ENCODE data around the gene PARP9.
A peak's percentile ranks its signal among the peaks of the same experiment; 100 is the strongest.

The PARP9 gene

DNA sequence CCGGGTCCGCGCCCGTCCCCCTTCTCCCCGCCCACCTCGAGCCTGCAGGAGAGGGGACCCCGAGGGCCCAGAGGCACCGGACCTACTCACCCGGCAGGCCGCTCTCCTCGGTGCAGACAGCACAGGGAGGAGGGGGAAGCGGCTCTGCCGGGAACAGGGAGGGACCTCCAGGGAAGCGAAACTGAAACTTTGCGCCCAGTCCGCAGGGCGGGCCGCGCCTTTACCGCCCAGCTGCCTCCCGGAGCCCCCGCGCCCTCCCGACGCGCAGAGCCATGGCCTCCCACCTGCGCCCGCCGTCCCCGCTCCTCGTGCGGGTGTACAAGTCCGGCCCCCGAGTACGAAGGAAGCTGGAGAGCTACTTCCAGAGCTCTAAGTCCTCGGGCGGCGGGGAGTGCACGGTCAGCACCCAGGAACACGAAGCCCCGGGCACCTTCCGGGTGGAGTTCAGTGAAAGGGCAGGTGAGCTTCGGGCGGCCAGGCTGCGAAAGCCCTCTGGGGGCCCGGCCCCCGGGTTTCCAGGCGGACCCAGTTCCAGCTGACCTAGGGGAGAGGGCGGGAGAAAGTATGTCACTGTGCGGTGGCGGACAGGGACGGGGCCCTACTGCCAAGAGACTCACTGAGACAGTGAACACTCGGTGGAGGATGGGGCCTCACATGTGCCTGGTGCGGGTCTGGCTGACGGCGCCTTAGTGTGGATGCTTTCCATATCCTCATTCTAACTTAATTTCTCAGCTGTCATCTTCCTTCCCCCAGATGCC, at the start of gene PARP9, which contains the start of gene DTX3L:
Gene PARP9 (minus strand): TSS at position 146 of the 758 bp plus-strand sequence. CDS start 4,680 bp downstream, outside the sequence.
Gene DTX3L (plus strand): TSS at position 184 of the 758 bp plus-strand sequence. CDS start 89 bp downstream, at position 273.
- peak; percentile 94 for DNase-seq

DNA sequence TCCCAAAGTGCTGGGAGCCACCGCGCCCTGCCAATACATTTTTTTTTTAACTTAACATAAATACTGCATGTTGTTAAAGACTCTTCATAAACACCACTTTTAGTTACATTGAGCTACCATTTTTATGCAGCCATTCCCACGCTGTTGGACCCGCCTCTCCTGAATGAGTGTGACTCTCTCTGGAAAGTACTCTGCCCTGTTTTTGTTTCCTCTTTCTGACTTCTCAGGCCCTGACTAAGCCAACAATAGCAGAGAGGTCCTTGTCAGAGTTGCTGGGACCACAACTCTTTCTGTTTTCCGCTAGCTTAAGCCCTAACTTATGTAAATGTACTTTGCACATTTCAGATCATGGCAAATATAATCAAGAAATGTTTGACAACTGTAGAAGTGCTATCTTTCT, 48.6 kb upstream of the PARP9 start:
- no peak for DNase-seq

DNA sequence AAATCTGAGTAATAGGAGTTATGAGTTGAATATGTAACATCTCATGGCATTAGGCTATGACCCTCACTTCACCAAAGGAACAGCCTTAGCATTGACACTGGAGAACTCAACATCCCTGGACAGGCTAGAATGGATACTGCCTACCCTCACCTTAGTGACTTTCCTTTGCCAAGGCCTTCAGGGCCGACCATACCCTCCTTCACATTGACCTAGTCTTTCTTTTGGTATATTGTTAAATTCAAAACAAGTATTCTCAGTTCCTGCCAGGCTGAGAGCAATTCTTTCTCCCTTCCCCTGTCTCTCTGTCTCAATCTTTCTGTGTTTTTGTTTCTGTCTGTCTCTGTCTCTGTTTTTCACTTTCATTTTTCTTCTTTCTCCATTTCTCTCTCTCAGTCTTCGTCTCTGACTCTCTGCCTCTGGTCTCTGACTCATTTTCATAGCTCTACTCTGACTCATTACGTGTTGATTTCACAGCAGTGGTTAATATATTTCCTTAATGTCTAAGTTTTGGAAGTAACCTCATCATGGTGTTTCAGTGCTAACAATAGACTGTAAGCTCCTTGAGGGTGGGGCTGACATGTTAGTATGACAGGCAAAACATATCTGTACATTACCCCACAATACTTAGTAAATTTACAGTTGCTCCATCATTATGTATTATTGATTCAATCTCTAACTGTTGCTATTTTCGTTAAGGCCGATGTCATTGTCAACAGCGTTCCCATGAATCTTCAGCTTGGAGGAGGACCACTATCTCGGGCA, 45.9 kb upstream of the PARP9 start:
- DNase-seq = no peak

DNA sequence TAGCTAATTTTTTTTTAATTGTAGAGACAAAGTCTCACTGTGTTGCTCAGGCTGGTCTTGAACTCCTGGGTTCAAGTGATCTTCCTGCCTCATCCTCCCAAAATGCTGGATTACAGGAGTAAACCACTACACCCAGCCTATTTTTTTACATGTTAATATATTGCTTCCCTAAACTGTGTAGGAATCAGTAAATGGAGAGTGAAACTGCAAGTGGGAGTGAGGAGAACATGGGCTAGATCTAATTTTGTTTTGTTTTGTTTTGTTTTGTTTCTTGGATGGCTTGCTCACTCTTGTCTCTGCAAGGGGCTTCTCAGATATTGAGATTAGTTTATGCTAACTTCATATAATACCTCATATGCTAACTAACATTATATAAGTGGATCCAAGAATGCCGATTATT, 44.8 kb upstream of the PARP9 start:
- no peak for DNase-seq

DNA sequence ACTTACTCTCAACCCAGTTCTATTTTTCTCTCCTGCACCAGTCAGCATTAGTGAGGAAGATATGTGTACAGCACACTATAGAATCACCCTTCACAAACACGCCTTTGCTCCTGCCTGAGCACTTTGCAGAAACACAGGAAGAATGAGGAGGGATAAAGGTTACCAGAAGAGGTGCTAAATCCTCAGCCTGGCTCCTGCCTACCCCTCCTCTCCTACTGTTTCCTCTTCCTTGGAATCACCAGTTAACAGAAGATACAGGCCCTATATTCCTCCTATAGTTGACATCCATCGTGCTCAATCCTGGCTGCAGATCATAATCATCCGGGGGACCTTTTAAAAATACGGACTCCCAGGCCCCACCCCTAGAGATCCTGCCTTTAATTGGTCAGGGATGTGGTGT, 42.2 kb upstream of the PARP9 start:
- no peak for DNase-seq

DNA sequence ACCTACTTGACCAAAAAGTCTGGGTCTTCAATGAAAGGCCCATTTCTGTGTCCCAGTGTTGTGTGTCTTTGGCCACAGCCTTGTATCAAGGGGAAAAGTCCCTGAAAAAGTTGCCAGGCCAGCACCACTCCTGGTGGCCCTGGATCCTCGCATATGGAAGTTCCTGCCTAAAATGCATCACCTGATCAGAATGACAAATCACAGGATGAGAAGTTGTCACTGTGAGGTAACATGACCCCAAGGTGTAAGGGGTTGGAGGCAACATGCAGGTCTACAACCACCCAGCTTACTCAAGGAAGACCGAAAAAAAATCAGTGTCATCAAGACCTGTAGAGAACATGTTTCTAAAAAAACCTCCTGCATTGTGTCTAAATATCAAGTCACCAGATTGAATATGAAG, 39.0 kb upstream of the PARP9 start:
- no peak for DNase-seq

DNA sequence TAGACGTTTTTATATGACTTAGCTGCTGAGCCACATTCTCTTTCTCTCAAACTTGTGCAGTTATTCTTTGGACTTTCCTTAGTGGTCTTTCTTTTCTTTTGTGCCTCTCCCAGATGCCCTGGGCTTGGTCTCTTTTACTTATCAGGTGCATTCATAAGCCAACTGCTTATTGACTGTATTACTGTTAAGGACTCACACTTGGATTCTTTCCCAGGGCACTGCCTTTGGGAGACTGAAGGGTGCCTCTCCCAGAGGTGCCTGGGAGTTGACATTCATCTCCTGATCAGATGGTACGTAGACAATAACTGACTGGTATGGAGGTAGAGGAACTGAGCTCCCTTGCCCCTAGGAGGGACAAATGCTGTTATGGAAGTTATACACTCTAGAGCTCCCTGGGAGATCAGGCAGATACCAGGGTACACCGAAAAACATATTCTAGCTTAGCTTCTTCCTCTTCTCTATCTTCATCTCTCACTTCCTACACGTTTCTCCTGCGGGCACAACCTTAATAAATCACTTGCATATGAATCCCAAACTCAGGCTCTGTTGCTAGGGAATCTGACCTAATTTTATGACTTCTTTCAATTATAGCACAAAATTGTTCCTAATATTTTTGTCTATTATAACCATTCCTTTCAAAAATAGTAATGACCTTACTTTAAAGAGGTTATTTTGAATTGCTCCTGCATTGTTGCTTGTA, 38.1 kb upstream of the PARP9 start:
- DNase-seq = no peak

DNA sequence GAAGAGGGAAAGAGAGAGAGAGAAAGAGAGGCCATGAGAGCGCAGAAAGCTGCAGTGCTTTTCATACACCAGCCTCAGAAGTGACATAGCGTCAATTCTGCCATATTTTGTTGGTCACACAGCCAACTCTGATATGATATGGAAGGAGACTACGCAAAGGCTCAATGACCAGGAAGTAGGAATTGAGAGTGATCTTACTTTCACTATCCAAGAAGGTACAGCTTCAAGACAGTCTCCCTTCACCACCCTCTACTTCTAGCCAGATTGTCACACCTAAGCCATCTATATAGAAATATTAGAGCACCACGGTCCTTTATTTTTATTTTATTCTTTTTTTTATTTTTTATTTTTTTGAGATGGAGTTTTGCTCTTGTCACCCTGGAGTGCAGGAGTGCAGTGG, 34.5 kb upstream of the PARP9 start:
- DNase-seq = no peak

DNA sequence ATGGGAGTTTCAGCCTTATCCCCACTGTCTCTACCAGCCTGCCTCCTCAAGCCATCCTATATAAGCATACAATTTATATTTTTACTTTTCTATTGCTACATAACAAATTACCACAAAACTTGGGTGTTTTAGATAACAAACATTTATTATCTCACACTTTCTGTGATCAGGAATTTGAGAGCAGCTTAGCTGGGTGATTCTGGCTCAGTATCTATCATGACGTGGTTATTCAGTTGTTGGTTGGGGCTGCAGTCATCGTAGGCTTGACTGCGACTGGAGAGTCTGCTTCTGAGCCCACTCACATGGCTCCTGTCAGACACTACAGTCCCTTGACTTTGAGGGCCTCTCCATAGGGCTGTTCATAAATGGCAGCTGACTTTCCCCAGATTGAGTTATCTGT, 34.1 kb upstream of the PARP9 start:
- DNase-seq = no peak

DNA sequence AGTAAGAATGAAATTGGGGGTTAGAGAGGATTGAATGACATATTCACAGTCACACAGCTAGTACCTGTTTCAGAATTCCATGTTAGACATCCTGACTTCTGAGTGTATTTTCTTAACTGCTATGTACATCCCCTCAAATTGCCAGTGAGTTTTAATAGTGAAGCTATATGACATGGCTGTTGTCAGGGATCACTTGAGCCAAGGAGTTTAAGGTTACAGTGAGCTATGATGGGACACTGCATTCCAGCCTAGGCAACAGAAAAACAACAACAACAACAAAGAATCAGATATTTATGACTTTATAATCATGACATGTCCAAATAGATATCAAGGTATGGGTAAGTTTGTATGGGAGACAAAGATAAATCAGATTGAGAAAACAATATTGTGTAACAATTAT, 29.9 kb upstream of the PARP9 start:
- no peak for DNase-seq

DNA sequence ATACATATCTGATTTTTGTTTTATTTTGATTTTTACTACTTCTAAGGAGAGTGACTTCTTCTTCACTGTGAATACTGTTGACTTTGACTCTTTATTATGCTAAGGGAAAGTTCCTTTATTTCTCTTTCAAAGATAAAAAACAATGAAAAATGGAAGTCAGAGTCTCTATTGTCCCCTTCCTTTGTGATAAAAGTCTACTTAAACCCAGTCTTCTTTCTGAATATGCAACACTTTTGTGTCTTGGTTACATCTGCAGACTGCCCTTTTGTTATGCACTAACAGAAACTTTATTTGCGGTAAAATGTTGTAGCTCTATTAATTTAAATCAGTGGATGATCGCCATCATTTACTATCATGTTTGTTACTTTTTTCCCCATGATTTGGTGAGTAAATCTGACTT, 26.5 kb upstream of the PARP9 start:
- no peak for DNase-seq

DNA sequence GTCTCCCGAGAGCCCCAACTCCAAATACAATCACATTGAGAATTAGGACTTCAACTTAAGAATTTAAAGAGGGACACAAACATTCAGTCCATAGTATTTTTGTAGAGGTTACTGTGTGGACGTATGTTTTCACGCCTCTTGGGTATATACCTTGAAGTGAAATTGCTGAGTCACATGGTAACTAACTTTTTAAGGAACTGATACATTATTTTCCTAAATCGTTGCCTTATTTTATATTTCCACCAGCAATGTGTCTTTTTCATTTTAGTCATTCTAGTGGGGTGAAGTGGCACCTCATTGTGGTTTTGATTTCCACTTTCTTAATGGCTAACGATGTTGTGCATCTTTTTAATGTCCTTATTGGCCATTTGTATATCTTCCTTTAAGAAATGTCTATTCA, 25.2 kb upstream of the PARP9 start:
- no peak for DNase-seq

DNA sequence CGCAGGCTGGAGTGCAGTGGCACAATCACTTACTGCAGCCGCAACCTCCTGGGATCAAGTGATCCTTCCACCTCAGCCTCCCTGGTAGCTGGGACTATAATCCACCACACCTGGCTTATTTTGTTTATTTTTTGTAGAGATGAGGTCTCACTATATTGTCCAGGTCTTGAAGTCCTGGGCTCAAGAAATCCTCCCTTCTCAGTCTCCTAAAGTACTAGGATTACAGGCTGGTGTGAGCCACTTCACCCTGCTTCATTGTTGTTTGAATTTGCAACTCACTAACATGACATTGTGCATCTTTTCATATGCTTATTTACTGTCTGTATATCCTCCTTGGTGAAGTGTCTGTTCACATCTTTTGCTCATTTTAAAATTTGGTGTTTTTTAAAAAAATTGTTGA, 23.5 kb upstream of the PARP9 start:
- DNase-seq = no peak

DNA sequence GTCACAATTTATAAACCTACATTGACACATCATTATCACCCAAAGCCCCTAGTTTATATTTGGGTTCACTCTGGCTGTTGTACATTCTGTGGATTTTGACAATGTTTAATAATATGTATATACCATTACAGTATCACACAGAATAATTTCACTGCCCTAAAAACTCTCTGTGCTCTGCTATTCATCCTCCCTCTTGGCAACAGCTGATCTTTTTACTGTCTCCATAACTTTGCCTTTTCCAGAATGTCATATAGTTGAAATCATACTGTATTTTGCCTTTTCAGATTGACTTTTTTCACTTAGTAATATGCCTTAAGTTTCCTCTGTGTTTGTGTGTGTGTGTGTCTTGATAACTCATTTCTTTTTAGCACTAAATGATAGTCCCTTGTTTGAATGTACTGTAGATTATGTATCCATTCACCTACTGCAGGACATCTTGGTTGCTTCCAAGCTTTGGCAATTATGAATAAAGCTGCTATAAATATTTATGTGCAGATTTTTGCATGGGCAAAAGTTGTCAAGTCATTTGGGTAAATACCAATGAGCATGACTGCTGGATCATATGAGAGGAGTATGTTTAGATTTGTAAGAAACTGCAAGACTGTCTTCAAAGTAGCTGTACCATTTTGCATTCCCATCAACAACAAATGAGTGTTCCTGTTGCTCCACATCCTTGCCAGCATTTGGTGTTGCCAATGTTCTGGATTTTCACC, 22.8 kb upstream of the PARP9 start:
- no peak for DNase-seq

DNA sequence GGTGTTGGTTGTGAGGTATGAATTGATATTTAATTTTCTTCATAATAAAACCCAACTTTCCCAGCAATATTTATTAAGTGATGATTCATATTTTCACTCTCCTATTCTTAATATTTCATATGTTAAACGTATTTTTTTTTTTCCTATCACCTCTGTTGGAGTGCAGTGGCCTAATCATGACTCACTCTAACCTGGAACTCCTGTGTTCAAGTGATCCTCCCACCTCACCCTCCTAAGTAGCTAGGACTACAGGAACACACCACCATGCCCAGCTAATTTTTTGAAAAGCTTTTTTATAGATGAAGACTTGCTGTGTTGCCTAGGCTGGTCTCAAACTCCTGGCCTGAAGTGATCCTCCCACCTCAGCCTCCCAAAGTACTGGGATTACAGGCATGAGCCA, 22.0 kb upstream of the PARP9 start:
- DNase-seq = no peak

DNA sequence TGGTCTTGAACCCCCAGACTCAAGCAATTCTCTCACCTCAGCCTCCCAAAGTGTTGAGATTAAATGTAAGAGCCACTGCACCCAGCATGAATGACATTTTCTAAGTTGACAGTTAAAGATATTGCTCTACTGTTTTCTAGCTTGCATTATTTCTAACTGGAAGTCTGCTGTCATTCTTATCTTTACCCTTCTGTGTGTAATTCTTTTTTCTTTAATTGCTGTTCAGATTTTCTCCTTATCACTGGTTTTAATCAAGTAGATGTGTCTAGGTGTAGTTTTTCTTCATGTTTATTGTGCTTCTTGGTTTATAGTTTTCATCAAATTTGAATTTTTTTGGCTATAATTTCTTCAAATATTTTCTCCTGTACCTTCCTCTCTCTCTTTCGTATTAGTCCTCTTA, 18.3 kb upstream of the PARP9 start:
- DNase-seq = no peak

DNA sequence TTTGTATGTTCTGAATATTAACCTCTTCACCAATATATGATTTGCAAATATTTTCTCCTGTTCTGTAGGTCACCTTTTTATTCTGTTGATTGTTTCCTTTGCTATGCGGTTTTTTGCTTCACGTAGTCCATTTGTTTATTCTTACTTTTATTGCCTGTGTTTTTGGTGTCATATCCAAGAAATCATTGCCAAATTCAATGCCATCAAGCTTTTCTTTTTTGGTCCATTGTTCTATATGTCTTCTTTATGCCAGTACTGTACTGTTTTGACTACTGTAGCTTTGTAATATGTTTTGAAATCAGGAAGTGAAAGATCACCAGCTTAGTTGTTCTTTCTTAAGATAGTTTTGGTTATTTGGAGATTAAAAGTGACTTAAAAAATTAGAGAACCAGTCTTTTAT, 17.5 kb upstream of the PARP9 start:
- no peak for DNase-seq

DNA sequence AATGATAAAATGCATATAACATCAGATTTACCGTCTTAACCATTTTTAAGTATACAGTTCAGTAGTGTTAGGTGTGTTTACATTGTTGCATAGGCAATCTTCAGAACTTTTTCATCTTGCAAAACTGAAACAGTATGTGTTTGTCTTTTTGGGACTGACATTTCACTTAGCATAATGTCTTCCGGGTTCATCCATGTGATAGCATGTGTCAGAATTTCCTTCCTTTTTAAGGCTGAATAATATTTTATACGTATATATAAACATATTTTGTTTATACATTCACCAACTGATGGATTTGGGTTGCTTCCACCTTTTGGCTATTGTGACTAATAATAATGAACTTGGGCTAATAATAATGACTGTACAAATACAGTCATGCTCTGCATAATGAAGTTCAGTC, 16.4 kb upstream of the PARP9 start:
- no peak for DNase-seq

DNA sequence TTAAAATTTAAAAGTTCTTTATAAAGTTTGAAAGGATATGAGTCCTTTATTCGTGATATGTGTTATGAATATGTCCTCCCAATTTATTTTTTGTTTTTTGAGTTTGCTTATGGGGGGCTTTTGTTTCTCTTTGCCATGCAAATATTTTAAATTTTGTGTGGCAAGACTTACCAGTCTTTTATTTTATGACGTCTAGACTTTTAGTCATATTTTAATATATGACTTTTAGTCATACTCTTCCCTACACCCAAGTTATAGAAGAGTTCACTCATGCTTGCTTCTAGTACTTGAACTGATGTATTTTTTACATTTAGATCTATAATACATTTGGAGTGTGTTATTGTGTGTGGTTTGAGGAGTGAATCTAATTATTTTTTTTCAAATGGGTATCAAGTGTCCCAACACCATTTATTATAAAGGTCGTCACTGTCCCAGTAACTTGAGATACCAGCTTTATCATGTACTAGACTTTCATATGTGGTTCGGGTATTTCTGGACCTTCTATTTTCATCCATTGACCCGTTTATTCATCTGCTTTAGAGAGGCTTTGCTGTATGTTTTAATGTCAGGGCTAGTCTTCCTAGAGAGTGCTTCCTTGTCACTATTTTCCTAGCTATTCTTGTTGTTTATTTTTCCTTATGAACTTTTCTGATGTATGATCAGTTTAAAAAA, 14.1 kb upstream of the PARP9 start:
- DNase-seq = no peak

DNA sequence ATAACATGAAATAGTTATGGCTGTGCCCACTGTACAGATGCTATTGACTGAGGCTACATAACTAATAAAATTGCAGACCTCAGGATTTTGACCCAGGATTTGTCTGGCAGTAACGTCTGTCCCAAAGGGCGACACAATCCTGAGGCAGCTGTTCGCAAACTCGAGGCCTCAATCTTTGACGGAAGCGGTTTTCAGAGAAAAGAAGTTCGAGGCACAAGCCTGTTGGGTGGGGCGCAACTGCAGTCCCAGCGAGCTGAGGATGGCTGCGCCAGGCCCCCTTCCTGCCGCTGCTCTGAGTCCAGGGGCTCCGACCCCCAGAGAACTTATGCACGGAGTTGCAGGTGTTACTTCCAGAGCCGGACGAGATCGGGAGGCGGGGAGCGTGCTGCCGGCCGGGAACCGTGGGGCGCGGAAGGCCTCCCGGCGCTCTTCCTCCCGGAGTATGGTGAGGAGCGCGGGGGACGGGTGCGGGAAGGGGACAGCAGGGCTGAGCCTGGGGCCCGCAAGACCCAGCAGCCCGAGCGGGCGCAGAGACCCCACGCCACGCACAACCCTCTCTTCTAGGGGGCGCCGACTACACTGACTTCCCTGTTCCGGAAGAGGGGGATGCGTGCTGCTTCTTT, 13.4 kb upstream of the PARP9 start, which contains the start of gene PARP15:
Gene PARP15 (plus strand): TSS at position 242 of the 623 bp plus-strand sequence. CDS start 18 bp downstream, at position 260.
- no peak for DNase-seq

DNA sequence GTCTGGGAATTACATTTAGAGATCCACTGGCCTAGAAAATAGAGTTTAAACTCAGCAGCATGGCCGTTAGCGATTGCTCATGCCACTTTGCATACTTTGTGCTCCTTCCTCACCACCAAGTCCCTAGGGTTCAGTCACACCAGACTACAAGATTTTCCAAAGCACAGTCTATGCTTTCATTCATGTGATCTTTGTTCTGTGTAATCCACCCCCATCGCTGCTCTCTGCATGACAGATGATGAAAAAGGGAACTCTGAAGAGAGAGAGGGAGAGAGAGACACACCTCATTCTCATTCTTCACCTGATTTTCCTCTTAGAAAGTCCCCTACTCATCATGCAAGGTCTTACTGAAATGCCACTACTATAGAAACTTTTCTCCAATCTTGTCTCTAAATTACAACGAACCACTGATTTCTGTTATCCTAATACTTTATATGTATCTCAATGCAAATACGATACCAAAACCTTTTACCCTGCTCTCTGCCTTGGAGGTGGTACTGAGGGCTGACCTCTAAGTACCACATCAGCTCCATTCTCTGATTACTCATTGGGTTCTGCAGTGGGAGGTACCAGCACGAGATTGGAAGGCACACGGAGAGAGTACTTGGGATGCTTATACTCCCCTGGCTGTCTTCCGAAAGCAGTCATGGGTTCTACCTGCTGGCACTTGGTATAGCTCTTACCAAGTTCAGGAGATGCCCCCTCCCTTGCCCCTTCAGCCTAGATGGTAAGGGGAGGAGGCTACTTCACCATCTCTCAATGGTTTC, 12.3 kb upstream of the PARP9 start:
- DNase-seq = no peak
